LNCAP (cell line): Measurements from ENCODE around the gene DELE1.

ENCODE experiments used
- CTCF ChIP-seq: fragments of 450-650 bp; IDR thresholded peaks from 2 replicates; pipeline ENCODE4 v1.5.1; 2017; ENCODE audit warnings: mild to moderate bottlenecking

The DELE1 gene

GRCh38 chr5:141963701-141964100 is 40.0 kb downstream of the DELE1 start:
- no peak for TF ChIP-seq CTCF

- TF ChIP-seq CTCF = no peak
These were observed 41.4 kb downstream of the DELE1 start for GRCh38 chr5:141965071-141965470.

GRCh38 chr5:141966275-141966962 is 42.7 kb downstream of the DELE1 start:
- no peak for TF ChIP-seq CTCF

- no peak for TF ChIP-seq CTCF
These were observed 43.3 kb downstream of the DELE1 start for GRCh38 chr5:141966963-141967333.

GRCh38 chr5:141968914-141969608 is 45.4 kb downstream of the DELE1 start, which contains the start of gene RNF14:
Gene RNF14 (plus strand): TSS chr5:141969105. CDS start chr5:141973589, 4,484 bp downstream.
- peak; percentile 98 for TF ChIP-seq CTCF

- no peak for TF ChIP-seq CTCF
These were observed 46.4 kb downstream of the DELE1 start for GRCh38 chr5:141969783-141970771.

GRCh38 chr5:141973871-141974595 is 50.4 kb downstream of the DELE1 start:
- no peak for TF ChIP-seq CTCF
